H1 (cell line): ENCODE measurements around the gene GALNT17. TPM values are rescaled to one million over a fixed set of nuclear protein-coding genes. Genes with fewer than 3 reads are reported as not detected.

ENCODE experiments used
- CTCF ChIA-PET: fragments of 300-600 bp; sonication (Branson Sonifier 250); formaldehyde crosslinking; loops from one replicate; lab custom pipeline; 2021; ENCODE audit not compliant: partially characterized antibody; lab: Charles Lee
- POLR2A ChIA-PET: fragments of 300-600 bp; sonication (Branson Sonifier 250); formaldehyde crosslinking; loops from one replicate; lab custom pipeline; 2021; ENCODE audit warnings: inconsistent platforms; ENCODE audit not compliant: partially characterized antibody; lab: Charles Lee
- DNase-seq, 2 experiments: peaks; one replicate each; pipeline versions ENCODE4 v3.0.0 to v3.0.0-alpha.2; 2010 to 2022; ENCODE audit warnings: low spot score in 2 of 2, low read depth in 1 of 2, mixed read lengths in 1 of 2
- FAIRE-seq: peaks from 2 replicates; lab custom pipeline; 2011; peaks lifted over from hg19 to GRCh38; lab: Jason Lieb, UNC
- H2AFZ ChIP-seq: 2 replicates; pipeline ENCODE4 v1.8.1; 2012; ENCODE audit warnings: low read length, inconsistent platforms
- H2AK5ac ChIP-seq: 2 replicates; pipeline ENCODE4 v1.6.1; 2013; ENCODE audit warnings: low read depth, low read length
- H2BK120ac ChIP-seq: replicated peaks from 2 replicates; pipeline ENCODE3; 2013; ENCODE audit warnings: low read depth, low read length, inconsistent platforms
- H2BK12ac ChIP-seq: 2 replicates; pipeline ENCODE4 v1.6.1; 2013; ENCODE audit warnings: low read depth, low read length
- H2BK15ac ChIP-seq: 2 replicates; pipeline ENCODE4 v1.6.1; 2013; ENCODE audit warnings: low read length
- H2BK20ac ChIP-seq: 2 replicates; pipeline ENCODE4 v1.6.1; 2013; ENCODE audit warnings: low read length
- H2BK5ac ChIP-seq: 2 replicates; pipeline ENCODE4 v1.6.1; 2013; ENCODE audit warnings: low read depth, low read length
- H3K14ac ChIP-seq: 2 replicates; pipeline ENCODE4 v1.6.1; 2013; ENCODE audit warnings: inconsistent platforms; ENCODE audit not compliant: insufficient read length
- H3K18ac ChIP-seq: 2 replicates; pipeline ENCODE4 v1.6.1; 2013; ENCODE audit warnings: low read length; ENCODE audit errors: extremely low read depth
- H3K23ac ChIP-seq: 2 replicates; pipeline ENCODE4 v1.6.1; 2013; ENCODE audit warnings: inconsistent platforms; ENCODE audit not compliant: insufficient read length
- H3K23me2 ChIP-seq: 2 replicates; pipeline ENCODE4 v1.6.1; 2013; ENCODE audit warnings: low read depth, low read length
- H3K27ac ChIP-seq: 2 replicates; pipeline ENCODE4 v1.6.1; 2011; ENCODE audit warnings: low read depth, low read length, inconsistent platforms
- H3K27me3 ChIP-seq, 4 experiments: replicated peaks in 1 of 4; 1 replicate in 1 of 4; 2 replicates in 3 of 4; pipeline versions ENCODE4 v1.6.1 to v1.8.1; 2011 to 2013; ENCODE audit warnings: low read length in 3 of 4, mild to moderate bottlenecking in 3 of 4, inconsistent platforms in 2 of 4, mixed read lengths in 2 of 4, moderate library complexity in 1 of 4; ENCODE audit not compliant: control insufficient read depth in 3 of 4, insufficient read depth in 3 of 4; ENCODE audit errors: extremely low read depth in 1 of 4
- H3K36me3 ChIP-seq, 4 experiments: 2 replicates each; pipeline versions ENCODE4 v1.6.1 to v1.8.1; 2011 to 2013; ENCODE audit warnings: mild to moderate bottlenecking in 4 of 4, low read length in 3 of 4, moderate library complexity in 2 of 4, control low read depth in 1 of 4, inconsistent platforms in 1 of 4; ENCODE audit not compliant: insufficient read depth in 4 of 4, control insufficient read depth in 2 of 4
- H3K4ac ChIP-seq: replicated peaks from 2 replicates; pipeline ENCODE3; 2013; ENCODE audit warnings: low read length, low read depth, mixed read lengths, inconsistent platforms; ENCODE audit not compliant: insufficient read length
- H3K4me1 ChIP-seq, 4 experiments: replicated peaks in 1 of 4; 1 replicate in 1 of 4; 2 replicates in 3 of 4; pipeline versions ENCODE4 v1.6.1 to v1.8.1; 2011 to 2013; ENCODE audit warnings: low read length in 3 of 4, inconsistent platforms in 2 of 4, mixed read lengths in 1 of 4; ENCODE audit not compliant: insufficient read depth in 4 of 4, control insufficient read depth in 3 of 4
- H3K4me2 ChIP-seq, 2 experiments: 2 replicates each; pipeline versions ENCODE4 v1.6.1 to v1.8.1; 2011 to 2013; ENCODE audit warnings: low read depth in 2 of 2, low read length in 2 of 2, control low read depth in 1 of 2, inconsistent platforms in 1 of 2, mild to moderate bottlenecking in 1 of 2; ENCODE audit not compliant: insufficient read depth in 1 of 2
- H3K4me3 ChIP-seq, 4 experiments: fragments of 200-600, 300-600 bp in 1 of 4; sonication (generic), shearing (Covaris generic), sonication (Bioruptor Twin) in 1 of 4; 2 replicates each; pipeline versions ENCODE4 v1.5.1 to v1.8.1; 2011 to 2016; ENCODE audit warnings: low read length in 4 of 4, low read depth in 3 of 4, control low read depth in 2 of 4, inconsistent platforms in 2 of 4, mild to moderate bottlenecking in 2 of 4, mixed read lengths in 1 of 4, moderate library complexity in 1 of 4; ENCODE audit not compliant: insufficient read depth in 2 of 4; ENCODE audit errors: extremely low read depth in 1 of 4
- H3K56ac ChIP-seq: replicated peaks from 2 replicates; pipeline ENCODE3; 2013; ENCODE audit warnings: low read depth, mild to moderate bottlenecking, mixed read lengths, low read length, inconsistent platforms; ENCODE audit not compliant: insufficient read length
- H3K79me1 ChIP-seq: 2 replicates; pipeline ENCODE4 v1.6.1; 2013; ENCODE audit warnings: low read depth, low read length, control low read depth
- H3K79me2 ChIP-seq, 2 experiments: 2 replicates each; pipeline versions ENCODE4 v1.6.1 to v1.8.1; 2012 to 2013; ENCODE audit warnings: low read length in 2 of 2, mild to moderate bottlenecking in 2 of 2, inconsistent platforms in 1 of 2; ENCODE audit not compliant: insufficient read depth in 2 of 2, control insufficient read depth in 1 of 2
- H3K9ac ChIP-seq, 4 experiments: replicated peaks in 1 of 4; 1 replicate in 1 of 4; 2 replicates in 3 of 4; pipeline versions ENCODE4 v1.6.1 to v1.8.1; 2011 to 2013; ENCODE audit warnings: low read depth in 3 of 4, low read length in 3 of 4, control low read depth in 2 of 4, mild to moderate bottlenecking in 2 of 4, moderate library complexity in 2 of 4, inconsistent platforms in 1 of 4; ENCODE audit errors: extremely low read depth in 1 of 4
- H3K9me3 ChIP-seq, 2 experiments: 2 replicates each; pipeline versions ENCODE4 v1.6.1 to v1.8.1; 2012 to 2013; ENCODE audit warnings: mild to moderate bottlenecking in 2 of 2, moderate library complexity in 2 of 2, control low read depth in 1 of 2, inconsistent platforms in 1 of 2, low read depth in 1 of 2, low read length in 1 of 2, mixed read lengths in 1 of 2; ENCODE audit not compliant: insufficient read depth in 2 of 2
- H4K20me1 ChIP-seq, 2 experiments: replicated peaks in 1 of 2; 2 replicates each; pipeline versions ENCODE3 to v1.8.1; 2011 to 2013; ENCODE audit warnings: inconsistent platforms in 2 of 2, low read length in 2 of 2, mild to moderate bottlenecking in 1 of 2; ENCODE audit not compliant: insufficient read depth in 2 of 2, control insufficient read depth in 1 of 2
- H4K5ac ChIP-seq: 2 replicates; pipeline ENCODE4 v1.6.1; 2013; ENCODE audit warnings: low read length, low read depth, mixed read lengths, inconsistent platforms; ENCODE audit not compliant: insufficient read length
- H4K8ac ChIP-seq: 2 replicates; pipeline ENCODE4 v1.8.0; 2013; ENCODE audit warnings: mild to moderate bottlenecking, moderate library complexity, low read length, inconsistent platforms; ENCODE audit not compliant: insufficient read depth; ENCODE audit errors: extremely low read depth
- H4K91ac ChIP-seq: replicated peaks from 2 replicates; pipeline ENCODE3; 2013; ENCODE audit warnings: low read length, mixed read lengths, inconsistent platforms; ENCODE audit not compliant: insufficient read length
- CEBPB ChIP-seq: IDR thresholded peaks from 2 replicates; pipeline ENCODE4 v1.6.1; 2012; ENCODE audit warnings: low read depth, low read length
- CHD1 ChIP-seq: IDR thresholded peaks from 2 replicates; pipeline ENCODE4 v1.6.1; 2012; ENCODE audit warnings: low read depth, low read length, improper control_type of control experiment
- CHD2 ChIP-seq: IDR thresholded peaks from 2 replicates; pipeline ENCODE4 v1.6.1; 2012; ENCODE audit warnings: low read length, improper control_type of control experiment
- CREB1 ChIP-seq: IDR thresholded peaks from 2 replicates; pipeline ENCODE4 v1.6.1; 2012; ENCODE audit warnings: inconsistent platforms
- EGR1 ChIP-seq: IDR thresholded peaks from 2 replicates; pipeline ENCODE4 v1.6.1; 2011; ENCODE audit warnings: low read depth, low read length, borderline replicate concordance
- HDAC6 ChIP-seq: IDR thresholded peaks from one replicate; pipeline ENCODE4 v1.7.1; 2012; ENCODE audit warnings: low read depth, mild to moderate bottlenecking, inconsistent platforms, low read length, moderate library complexity
- KDM4A ChIP-seq: IDR thresholded peaks from one replicate; pipeline ENCODE4 v1.7.1; 2012; ENCODE audit warnings: low read depth, mild to moderate bottlenecking, moderate library complexity, low read length, inconsistent platforms; ENCODE audit not compliant: severe bottlenecking
- TBP ChIP-seq: IDR thresholded peaks from 2 replicates; pipeline ENCODE4 v1.6.1; 2011; ENCODE audit warnings: low read depth, low read length, improper control_type of control experiment
- TCF12 ChIP-seq: IDR thresholded peaks from 2 replicates; pipeline ENCODE4 v1.6.1; 2011; ENCODE audit warnings: low read depth, mild to moderate bottlenecking, low read length
- WGBS, 2 experiments: shearing (Covaris generic) in 1 of 2; methylation state at CpG; one replicate each; pipeline versions ENCODE4 v1.1.6 to v1.1.7; 2013 to 2015; ENCODE audit warnings: low lambda C conversion rate in 2 of 2, mixed read lengths in 2 of 2, inconsistent platforms in 1 of 2, low coverage in 1 of 2, missing lambda C conversion rate in 1 of 2; ENCODE audit not compliant: insufficient replicate concordance in 2 of 2, insufficient coverage in 1 of 2, insufficient read length in 1 of 2; ENCODE audit errors: extremely low coverage in 1 of 2, missing lambda C conversion rate in 1 of 2; 5-methylcytosine and 5-hydroxymethylcytosine counted together
- polyA plus RNA-seq, 7 experiments: library from polyadenylated mRNA; depleted of rRNA in 3 of 7; stranded (reverse) in 5 of 7; unstranded in 2 of 7; fragments of >200 nt in 5 of 7; fragments of 200-250 nt in 2 of 7; gene quantifications; 1 replicate in 5 of 7; 2 replicates in 1 of 7; 4 replicates in 1 of 7; pipeline versions ENCODE4 v1.2.1 to v1.2.3, GENCODE V29; 2011 to 2013; ENCODE audit warnings: missing spikeins in 2 of 7, mixed read lengths in 2 of 7
- total RNA-seq: library from RNA; stranded (reverse); fragmentation: NEBNext Ultra II Directional; extraction: Animal tissue kit (Norgen Biotek cat#: 25700); gene quantifications from 2 replicates; pipeline ENCODE4 v1.2.1, GENCODE V29; 2021

Gene GALNT17
- total and polyA plus RNA-seq, 2 of the 8 experiments (the other 6 are each of a cell fraction or from before 2014, with no cell fraction given): 37.7 to 47.0 TPM

- no peak overlapping the region for H2BK5ac ChIP-seq
- CTCF ChIA-PET: no interaction called here
- FAIRE-seq: no peak
Observed at GRCh38 chr7:71687286-71687685, 555.3 kb downstream of the GALNT17 start.

More at GRCh38 chr7:71687286-71687685, 555.3 kb downstream of the GALNT17 start:
- POLR2A ChIA-PET: no interaction called here
- no peak overlapping the region for H3K56ac ChIP-seq
- no peaks in the 10 kb centered on the region; a peak in 2 of 8 replicates for H3K36me3 ChIP-seq
- no peaks in the 10 kb centered on the region for H3K27me3 ChIP-seq
- no peak overlapping the region for H3K27ac ChIP-seq
- no peak overlapping the region for H2AFZ ChIP-seq
- no peak overlapping the region for H2BK20ac ChIP-seq
- H3K9me3 ChIP-seq: no peaks in the 10 kb centered on the region
- H2BK15ac ChIP-seq: no peak overlapping the region
- no peak overlapping the region for H4K5ac ChIP-seq
- H2BK120ac ChIP-seq: no peak overlapping the region
- no peaks in the 10 kb centered on the region for H4K20me1 ChIP-seq
- no peak overlapping the region for H4K8ac ChIP-seq
- H3K4me3 ChIP-seq: no peak overlapping the region
- no peak overlapping the region for H4K91ac ChIP-seq
- H3K9ac ChIP-seq: no peak overlapping the region
- no peaks in the 10 kb centered on the region for H3K23me2 ChIP-seq
- DNase-seq: no peak
- no peak overlapping the region for H3K4ac ChIP-seq
- TF ChIP-seq CEBPB (no peak), TCF12 (no peak), CREB1 (no peak), CHD1 (no peak), EGR1 (no peak), KDM4A (no peak), CHD2 (no peak), TBP (no peak), HDAC6 (no peak)
- TF ChIP-seq, all 59 proteins: peak for 0
- Histone ChIP-seq H3K79me1 (no peaks in the 10 kb centered on the region), H3K18ac (no peak overlapping the region), H3K4me2 (no peak overlapping the region), H3K79me2 (no peaks in the 10 kb centered on the region), H2BK12ac (no peak overlapping the region), H3K14ac (no peak overlapping the region), H3K4me1 (peaks cover 0 to 7% (median 5%) of the 10 kb centered on the region in 4 experiments; a peak in 5 of 7 replicates), H2AK5ac (no peak overlapping the region), H3K23ac (no peak overlapping the region)
- WGBS, 2 experiments: 92% methylated on average over 12 of the region's 12 CpGs; no CpG with 5 or more reads in 1 of the 2 experiments
